K562 (cell line): ENCODE results near the gene CACNA2D3.

Experiments used
- ARID3A ChIP-seq: IDR thresholded peaks from 2 replicates; pipeline ENCODE4 v1.6.1; 2012; ENCODE audit warnings: low read depth, low read length, improper control_type of control experiment, borderline replicate concordance
- CTCF ChIP-seq, 3 experiments: IDR thresholded peaks in 2 of 3; conservative IDR thresholded peaks in 1 of 3; 2 replicates each; pipeline ENCODE4 v1.5.1; 2011 to 2012; ENCODE audit warnings: low read length in 3 of 3, mild to moderate bottlenecking in 3 of 3, control low read depth in 2 of 3, improper control_type of control experiment in 1 of 3, inconsistent platforms in 1 of 3, low read depth in 1 of 3, mixed read lengths in 1 of 3, moderate library complexity in 1 of 3; ENCODE audit not compliant: insufficient read depth in 2 of 3
- CUX1 ChIP-seq: fragments of 200-800 bp; sonication (Bioruptor generic); IDR thresholded peaks from 2 replicates; pipeline ENCODE4 v1.6.1; 2016; ENCODE audit warnings: missing genetic modification characterization, missing compliant biosample characterization
- DDX20 ChIP-seq: fragments of 450-650 bp; IDR thresholded peaks from 2 replicates; pipeline ENCODE4 v1.6.1; 2016; ENCODE audit warnings: missing genetic modification characterization, low read depth, mild to moderate bottlenecking, missing compliant biosample characterization, moderate library complexity
- ESRRA ChIP-seq: fragments of 450-650 bp; IDR thresholded peaks from 2 replicates; pipeline ENCODE4 v1.6.1; 2014; ENCODE audit warnings: low read depth, mild to moderate bottlenecking, moderate library complexity, borderline replicate concordance
- ETS2 ChIP-seq: IDR thresholded peaks from 2 replicates; pipeline ENCODE4 v1.6.1; 2016; ENCODE audit warnings: borderline replicate concordance, missing genetic modification characterization, mild to moderate bottlenecking, moderate library complexity, missing compliant biosample characterization; ENCODE audit not compliant: poor library complexity, severe bottlenecking
- MYC ChIP-seq, 2 experiments: fragments of 250-450 bp in 1 of 2; sonication (Bioruptor Pico) in 1 of 2; IDR thresholded peaks; 2 replicates each; pipeline versions ENCODE4 v1.5.1 to v1.6.1; 2012 to 2021; ENCODE audit warnings: low read depth in 2 of 2, borderline replicate concordance in 1 of 2, improper control_type of control experiment in 1 of 2, low read length in 1 of 2, mild to moderate bottlenecking in 1 of 2, moderate library complexity in 1 of 2
- NFXL1 ChIP-seq: fragments of 450-650 bp; formaldehyde crosslinking; IDR thresholded peaks from 2 replicates; pipeline ENCODE4 v1.4.0; 2021; ENCODE audit warnings: mild to moderate bottlenecking
- POLR2A ChIP-seq: fragments of 450-650 bp; conservative IDR thresholded peaks from 2 replicates; pipeline ENCODE4 v1.6.1; 2016
- SMARCC2 ChIP-seq: fragments of 450-650 bp; IDR thresholded peaks from 2 replicates; pipeline ENCODE4 v1.6.1; 2017; ENCODE audit warnings: antibody characterized with exemption, moderate library complexity, mild to moderate bottlenecking, low read depth
- TARDBP ChIP-seq: fragments of 450-650 bp; IDR thresholded peaks from 2 replicates; pipeline ENCODE4 v1.6.1; 2016
- ZBTB34 ChIP-seq: fragments of 250-450 bp; sonication (Bioruptor Pico); IDR thresholded peaks from 2 replicates; pipeline ENCODE4 v1.8.0; 2021; ENCODE audit warnings: mild to moderate bottlenecking, moderate library complexity
- ZNF282 ChIP-seq: sonication (generic); formaldehyde crosslinking; IDR thresholded peaks from 2 replicates; pipeline ENCODE4 v1.8.1; 2023; ENCODE audit warnings: missing genetic modification reagents

- no peak for TF ChIP-seq SMARCC2
- no peak for TF ChIP-seq POLR2A
- TF ChIP-seq MYC (IDR thresholded peaks at IDR 0.05; ENCODE audit: low read depth, low read length): no peak
- no peak for TF ChIP-seq MYC (CRISPR knock-in tag; IDR thresholded peaks at IDR 0.05; ENCODE audit: borderline replicate concordance, low read depth)
- no peak for TF ChIP-seq TARDBP
- no peak for TF ChIP-seq CUX1
- no peak for TF ChIP-seq ZNF282 (CRISPR knock-in tag)
- no peak for TF ChIP-seq NFXL1 (CRISPR knock-in tag)
- TF ChIP-seq ZBTB34: no peak
- TF ChIP-seq ESRRA: no peak
- no peak for TF ChIP-seq CTCF (IDR thresholded peaks at IDR 0.05 in 2 of 3, conservative IDR thresholded peaks at IDR 0.05 in 1 of 3; ENCODE audit: insufficient read depth in 2 of 3, low read depth in 1 of 3, low read length in 3 of 3)
- no peak for TF ChIP-seq ETS2 (tag)
- TF ChIP-seq DDX20: no peak
- no peak for TF ChIP-seq ARID3A
These were observed 408.6 kb downstream of the CACNA2D3 start for GRCh38 chr3:54530944-54531343.
